Activated CD8-positive, alpha-beta memory T cell treated with anti-CD3 and anti-CD28 coated beads for 36 hours (primary cell): ENCODE results near the gene MYT1. TPM values are rescaled to one million over a fixed set of nuclear protein-coding genes. Genes with fewer than 3 reads are reported as not detected.

Source experiments
- CTCF ChIA-PET: fragments of 350-600 bp; sonication (Branson Sonifier 250); formaldehyde crosslinking; loops from one replicate; lab custom pipeline; 2021; ENCODE audit warnings: antibody characterized with exemption; lab: Charles Lee
- POLR2A ChIA-PET: fragments of 350-600 bp; sonication (Branson Sonifier 250); formaldehyde crosslinking; loops from one replicate; lab custom pipeline; 2021; ENCODE audit warnings: antibody characterized with exemption; lab: Charles Lee
- total RNA-seq, 2 experiments: library from RNA; stranded (reverse); gene quantifications; one replicate each; pipeline ENCODE4 v1.2.3, GENCODE V29; 2021

Gene MYT1
- total RNA-seq, 2 experiments from 2014 or later = not detected

- ChIA-PET POLR2A (no interaction called here), CTCF (interaction anchor here (0.6 kb wide), 1 partner anchor 349 kb away, joined by 3 read pairs; no protein-coding TSS in a partner anchor)
These were observed 26.6 kb upstream of the MYT1 start for GRCh38 chr20:64137598-64138031.

- POLR2A ChIA-PET = no interaction called here
- CTCF ChIA-PET = interaction anchor here (0.6 kb wide), 1 partner anchor 349 kb away, joined by 3 read pairs; no protein-coding TSS in a partner anchor
These were observed 25.9 kb upstream of the MYT1 start for GRCh38 chr20:64138276-64138815.

- ChIA-PET POLR2A (no interaction called here), CTCF (no interaction called here)
These were observed 24.8 kb upstream of the MYT1 start for GRCh38 chr20:64139199-64140060.

GRCh38 chr20:64140061-64140931 lies 24.0 kb upstream of the MYT1 start:
- ChIA-PET CTCF (no interaction called here), POLR2A (no interaction called here)

- ChIA-PET POLR2A (no interaction called here), CTCF (no interaction called here)
These were observed 23.3 kb upstream of the MYT1 start for GRCh38 chr20:64140956-64141355.

- POLR2A ChIA-PET = no interaction called here
- CTCF ChIA-PET = no interaction called here
These were observed 21.7 kb upstream of the MYT1 start for GRCh38 chr20:64142590-64142989.

GRCh38 chr20:64143018-64143801 lies 21.0 kb upstream of the MYT1 start:
- CTCF ChIA-PET = no interaction called here

GRCh38 chr20:64144144-64144912 lies 19.9 kb upstream of the MYT1 start:
- POLR2A ChIA-PET = no interaction called here
- CTCF ChIA-PET = no interaction called here

More at GRCh38 chr20:64143018-64143801, 21.0 kb upstream of the MYT1 start:
- POLR2A ChIA-PET = no interaction called here

GRCh38 chr20:64145458-64146300 lies 18.6 kb upstream of the MYT1 start:
- ChIA-PET POLR2A (no interaction called here), CTCF (no interaction called here)

GRCh38 chr20:64146301-64146935 lies 17.8 kb upstream of the MYT1 start:
- POLR2A ChIA-PET = no interaction called here
- CTCF ChIA-PET = no interaction called here

- CTCF ChIA-PET = no interaction called here
These were observed 17.2 kb upstream of the MYT1 start for GRCh38 chr20:64146936-64147477.

GRCh38 chr20:64148581-64148980 lies 15.7 kb upstream of the MYT1 start:
- CTCF ChIA-PET = no interaction called here
- POLR2A ChIA-PET = no interaction called here

More at GRCh38 chr20:64146936-64147477, 17.2 kb upstream of the MYT1 start:
- POLR2A ChIA-PET = no interaction called here

GRCh38 chr20:64149141-64149540 lies 15.1 kb upstream of the MYT1 start:
- POLR2A ChIA-PET = no interaction called here

GRCh38 chr20:64149809-64150560 lies 14.3 kb upstream of the MYT1 start:
- ChIA-PET POLR2A (no interaction called here), CTCF (no interaction called here)

More at GRCh38 chr20:64149141-64149540, 15.1 kb upstream of the MYT1 start:
- CTCF ChIA-PET = no interaction called here

- ChIA-PET CTCF (interaction anchor here (1.4 kb wide), 1 partner anchor 10 kb away, joined by 4 read pairs; no protein-coding TSS in a partner anchor), POLR2A (no interaction called here)
These were observed 13.3 kb upstream of the MYT1 start for GRCh38 chr20:64150756-64151632.
